Natural killer cell (primary cell): ENCODE data around the gene DHCR24. TPM values are rescaled to one million over a fixed set of nuclear protein-coding genes. Genes with fewer than 3 reads are reported as not detected.
A peak's percentile ranks its signal among the peaks of the same experiment; 100 is the strongest.

Experiments
- ATAC-seq, 3 donors: fragments of 150-1000 bp in 2 of 3; fragments of 200-7000 bp in 1 of 3; cut with Tn5 transposase; 1 replicate in 1 of 3; 2 replicates in 2 of 3; pipeline ENCODE4 v1.10.0; 2021; ENCODE audit warnings: mild to moderate bottlenecking in 2 of 3, moderate library complexity in 2 of 3
- DNase-seq, 2 donors: peaks; one replicate each; pipeline versions ENCODE4 v3.0.0 to v3.0.0-alpha.2; 2013 to 2021; ENCODE audit warnings: mixed read lengths in 1 of 2
- H3K27ac ChIP-seq: one replicate; pipeline ENCODE4 v1.5.1; 2013; ENCODE audit warnings: mild to moderate bottlenecking, low read length
- H3K27me3 ChIP-seq: one replicate; pipeline ENCODE4 v1.6.1; 2013; ENCODE audit warnings: low read length; ENCODE audit not compliant: control insufficient read depth, insufficient read depth
- H3K36me3 ChIP-seq: one replicate; pipeline ENCODE4 v1.6.1; 2013; ENCODE audit warnings: low read length; ENCODE audit not compliant: control insufficient read depth, insufficient read depth
- H3K4me1 ChIP-seq: one replicate; pipeline ENCODE4 v1.6.1; 2013; ENCODE audit warnings: low read length; ENCODE audit not compliant: control insufficient read depth, insufficient read depth
- H3K4me3 ChIP-seq: one replicate; pipeline ENCODE4 v1.5.1; 2013; ENCODE audit warnings: low read length
- H3K9me3 ChIP-seq: one replicate; pipeline ENCODE4 v1.6.1; 2013; ENCODE audit warnings: low read length; ENCODE audit not compliant: control insufficient read depth, insufficient read depth
- H3K27ac Mint-ChIP-seq, 2 donors: one replicate each; pipeline ENCODE4 v1.8.0; 2022; ENCODE audit warnings: mild to moderate bottlenecking in 2 of 2, mixed read lengths in 2 of 2, moderate library complexity in 1 of 2
- H3K27me3 Mint-ChIP-seq, 2 donors: one replicate each; pipeline ENCODE4 v1.8.0; 2022; ENCODE audit warnings: low read depth in 2 of 2, mixed read lengths in 2 of 2
- H3K36me3 Mint-ChIP-seq: one replicate; pipeline ENCODE4 v1.8.0; 2022; ENCODE audit warnings: mixed read lengths
- H3K4me1 Mint-ChIP-seq, 2 donors: one replicate each; pipeline ENCODE4 v1.8.0; 2022; ENCODE audit warnings: mixed read lengths in 2 of 2
- H3K4me3 Mint-ChIP-seq: one replicate; pipeline ENCODE4 v1.8.0; 2022; ENCODE audit warnings: mild to moderate bottlenecking, moderate library complexity, mixed read lengths
- H3K9me3 Mint-ChIP-seq, 2 donors: one replicate each; pipeline ENCODE4 v1.8.0; 2022; ENCODE audit warnings: mixed read lengths in 2 of 2
- CTCF ChIP-seq: fragments of 200-600 bp; IDR thresholded peaks from one replicate; pipeline ENCODE4 v1.8.0; 2022; ENCODE audit warnings: antibody characterized with exemption
- WGBS: methylation state at CpG from one replicate; pipeline ENCODE4 v1.1.7; 2013; ENCODE audit warnings: missing lambda C conversion rate; ENCODE audit not compliant: insufficient coverage; 5-methylcytosine and 5-hydroxymethylcytosine counted together
- intact Hi-C: fragments of 100-400 bp; cut with micrococcal nuclease; formaldehyde crosslinking; loops from one replicate; pipeline ENCODE4 v1.14.2; 2022
- total RNA-seq, 4 donors: library from RNA; stranded (reverse); fragments of 120-200 nt in 1 of 4; gene quantifications; one replicate each; pipeline versions ENCODE4 v1.2.3 to v1.2.4, GENCODE V29; 2013 to 2022

The DHCR24 gene
- total RNA-seq, 3 donors from 2014 or later (not counting 1 experiment from before 2014, with no cell fraction given) = 8.7 to 17.2 (median 10.4) TPM

- no peak for TF ChIP-seq CTCF
- Histone ChIP-seq H3K4me3 (no peak overlapping the region), H3K27me3 (no peaks in the 10 kb centered on the region), H3K9me3 (peaks cover 4% of the 10 kb centered on the region), H3K36me3 (peaks cover 17% of the 10 kb centered on the region), H3K4me1 (no peaks in the 10 kb centered on the region), H3K27ac (no peak overlapping the region)
- Mint-ChIP-seq H3K4me3 (no peak overlapping the region), H3K36me3 (peaks cover 11% of the 10 kb centered on the region), H3K27me3 (no peaks in the 10 kb centered on the region), H3K9me3 (no peaks in the 10 kb centered on the region), H3K4me1 (no peaks in the 10 kb centered on the region), H3K27ac (no peak overlapping the region)
- no peak for DNase-seq
- WGBS = 93% methylated on average over 9 of the region's 9 CpGs
- no peak for ATAC-seq
- intact Hi-C loops = no loop called here
These were observed 53.9 kb downstream of the DHCR24 start for GRCh38 chr1:54833121-54833520.

GRCh38 chr1:54826226-54826816, 60.7 kb downstream of the DHCR24 start:
- ATAC-seq (no peak), DNase-seq (no peak)
- intact Hi-C loops = no loop called here
- 93% methylated on average over 4 of the region's 4 CpGs for WGBS
- H3K4me1 ChIP-seq = no peaks in the 10 kb centered on the region
- peaks cover 48% of the 10 kb centered on the region for H3K36me3 Mint-ChIP-seq
- no peaks in the 10 kb centered on the region for H3K27me3 Mint-ChIP-seq
- TF ChIP-seq CTCF = no peak
- peaks cover 7 to 18% of the 10 kb centered on the region in 2 donors for H3K9me3 Mint-ChIP-seq
- peaks cover 36% of the 10 kb centered on the region for H3K36me3 ChIP-seq
- H3K27me3 ChIP-seq = no peaks in the 10 kb centered on the region
- H3K4me3 Mint-ChIP-seq = no peak overlapping the region
- H3K27ac Mint-ChIP-seq = no peak overlapping the region
- peaks cover 16% of the 10 kb centered on the region for H3K9me3 ChIP-seq
- no peak overlapping the region for H3K27ac ChIP-seq
- no peak overlapping the region for H3K4me3 ChIP-seq
- H3K4me1 Mint-ChIP-seq = peaks cover under 1 to 6% of the 10 kb centered on the region in 2 donors

GRCh38 chr1:54825696-54826095, 61.3 kb downstream of the DHCR24 start:
- Mint-ChIP-seq H3K27ac (peak overlapping the region in 1 of 2 donors; percentile 60), H3K27me3 (no peaks in the 10 kb centered on the region), H3K4me1 (peaks cover 5 to 12% of the 10 kb centered on the region in 2 donors), H3K36me3 (peaks cover 47% of the 10 kb centered on the region), H3K9me3 (peaks cover 7 to 18% of the 10 kb centered on the region in 2 donors), H3K4me3 (no peak overlapping the region)
- no peak for TF ChIP-seq CTCF
- DNase-seq (no peak), ATAC-seq (no peak)
- H3K36me3 ChIP-seq = peaks cover 31% of the 10 kb centered on the region
- peaks cover 16% of the 10 kb centered on the region for H3K9me3 ChIP-seq
- no peak overlapping the region for H3K4me3 ChIP-seq
- H3K27me3 ChIP-seq = no peaks in the 10 kb centered on the region
- WGBS = 92% methylated on average over 5 of the region's 5 CpGs
- no peaks in the 10 kb centered on the region for H3K4me1 ChIP-seq
- intact Hi-C loops = no loop called here
- H3K27ac ChIP-seq = no peak overlapping the region

- H3K27ac ChIP-seq = no peak overlapping the region
- Mint-ChIP-seq H3K4me3 (no peak overlapping the region), H3K9me3 (peaks cover 7 to 18% of the 10 kb centered on the region in 2 donors), H3K27ac (no peak overlapping the region), H3K27me3 (no peaks in the 10 kb centered on the region), H3K4me1 (peaks cover 5 to 23% of the 10 kb centered on the region in 2 donors), H3K36me3 (peaks cover 49% of the 10 kb centered on the region)
- no peak for ATAC-seq
- intact Hi-C loops = no loop called here
- H3K4me3 ChIP-seq = no peak overlapping the region
- H3K9me3 ChIP-seq = peaks cover 16% of the 10 kb centered on the region
- WGBS = 100% methylated on average over 2 of the region's 3 CpGs
- TF ChIP-seq CTCF = no peak
- no peaks in the 10 kb centered on the region for H3K4me1 ChIP-seq
- no peaks in the 10 kb centered on the region for H3K27me3 ChIP-seq
- peaks cover 27% of the 10 kb centered on the region for H3K36me3 ChIP-seq
- DNase-seq = no peak
These were observed 63.3 kb downstream of the DHCR24 start for GRCh38 chr1:54823670-54824069.
